ENCODE measurements around the gene ANO9.

Gene ANO9

DNA sequence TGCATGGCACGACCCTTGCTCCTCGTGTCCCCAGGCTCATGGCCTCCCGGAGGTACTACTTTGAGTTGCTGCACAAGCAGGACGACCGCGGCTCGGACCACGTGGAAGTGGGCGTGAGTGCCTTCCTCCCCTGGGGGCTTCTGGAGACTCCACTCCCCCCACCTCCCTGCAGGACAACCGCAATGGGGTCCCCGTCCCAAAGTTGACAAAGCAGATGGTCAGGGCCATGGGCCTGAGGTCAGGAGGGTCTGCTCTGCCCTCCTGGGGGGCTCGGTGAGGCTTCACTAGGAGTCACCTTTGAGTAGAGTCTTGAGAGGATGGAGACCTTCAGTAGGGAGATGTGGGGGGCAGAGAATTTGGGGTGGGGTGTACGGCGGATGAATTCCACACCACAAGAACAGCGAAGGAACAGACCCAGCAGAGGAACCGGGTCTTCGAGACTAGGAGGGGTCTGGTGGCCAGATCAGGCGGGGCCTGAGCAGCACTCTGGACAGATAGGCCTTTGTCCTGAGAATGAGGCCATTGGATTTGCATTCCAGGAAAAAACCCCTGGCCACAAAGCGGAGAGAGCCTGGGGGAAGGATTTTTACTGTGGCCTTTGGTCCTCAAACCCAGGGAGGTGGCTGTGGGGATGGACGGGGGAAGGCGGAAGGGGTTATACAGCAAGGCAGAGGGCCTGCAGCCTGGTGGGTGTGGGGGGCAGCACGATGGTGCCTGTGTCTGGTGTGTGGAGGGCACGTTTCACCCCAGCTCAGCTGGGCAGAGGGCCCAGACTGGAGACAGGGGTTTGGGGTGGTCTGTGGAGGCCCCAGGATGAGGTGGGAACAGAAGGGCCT lies 67.9 kb downstream of the ANO9 start:
- TF ChIP-seq ZFX (IDR thresholded peaks at IDR 0.05) = no peak
- TF ChIP-seq, protein P1, sequence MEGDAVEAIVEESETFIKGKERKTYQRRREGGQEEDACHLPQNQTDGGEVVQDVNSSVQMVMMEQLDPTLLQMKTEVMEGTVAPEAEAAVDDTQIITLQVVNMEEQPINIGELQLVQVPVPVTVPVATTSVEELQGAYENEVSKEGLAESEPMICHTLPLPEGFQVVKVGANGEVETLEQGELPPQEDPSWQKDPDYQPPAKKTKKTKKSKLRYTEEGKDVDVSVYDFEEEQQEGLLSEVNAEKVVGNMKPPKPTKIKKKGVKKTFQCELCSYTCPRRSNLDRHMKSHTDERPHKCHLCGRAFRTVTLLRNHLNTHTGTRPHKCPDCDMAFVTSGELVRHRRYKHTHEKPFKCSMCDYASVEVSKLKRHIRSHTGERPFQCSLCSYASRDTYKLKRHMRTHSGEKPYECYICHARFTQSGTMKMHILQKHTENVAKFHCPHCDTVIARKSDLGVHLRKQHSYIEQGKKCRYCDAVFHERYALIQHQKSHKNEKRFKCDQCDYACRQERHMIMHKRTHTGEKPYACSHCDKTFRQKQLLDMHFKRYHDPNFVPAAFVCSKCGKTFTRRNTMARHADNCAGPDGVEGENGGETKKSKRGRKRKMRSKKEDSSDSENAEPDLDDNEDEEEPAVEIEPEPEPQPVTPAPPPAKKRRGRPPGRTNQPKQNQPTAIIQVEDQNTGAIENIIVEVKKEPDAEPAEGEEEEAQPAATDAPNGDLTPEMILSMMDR (conservative IDR thresholded peaks at IDR 0.05) = no peak
- no peak overlapping the region for H3K27ac ChIP-seq

DNA sequence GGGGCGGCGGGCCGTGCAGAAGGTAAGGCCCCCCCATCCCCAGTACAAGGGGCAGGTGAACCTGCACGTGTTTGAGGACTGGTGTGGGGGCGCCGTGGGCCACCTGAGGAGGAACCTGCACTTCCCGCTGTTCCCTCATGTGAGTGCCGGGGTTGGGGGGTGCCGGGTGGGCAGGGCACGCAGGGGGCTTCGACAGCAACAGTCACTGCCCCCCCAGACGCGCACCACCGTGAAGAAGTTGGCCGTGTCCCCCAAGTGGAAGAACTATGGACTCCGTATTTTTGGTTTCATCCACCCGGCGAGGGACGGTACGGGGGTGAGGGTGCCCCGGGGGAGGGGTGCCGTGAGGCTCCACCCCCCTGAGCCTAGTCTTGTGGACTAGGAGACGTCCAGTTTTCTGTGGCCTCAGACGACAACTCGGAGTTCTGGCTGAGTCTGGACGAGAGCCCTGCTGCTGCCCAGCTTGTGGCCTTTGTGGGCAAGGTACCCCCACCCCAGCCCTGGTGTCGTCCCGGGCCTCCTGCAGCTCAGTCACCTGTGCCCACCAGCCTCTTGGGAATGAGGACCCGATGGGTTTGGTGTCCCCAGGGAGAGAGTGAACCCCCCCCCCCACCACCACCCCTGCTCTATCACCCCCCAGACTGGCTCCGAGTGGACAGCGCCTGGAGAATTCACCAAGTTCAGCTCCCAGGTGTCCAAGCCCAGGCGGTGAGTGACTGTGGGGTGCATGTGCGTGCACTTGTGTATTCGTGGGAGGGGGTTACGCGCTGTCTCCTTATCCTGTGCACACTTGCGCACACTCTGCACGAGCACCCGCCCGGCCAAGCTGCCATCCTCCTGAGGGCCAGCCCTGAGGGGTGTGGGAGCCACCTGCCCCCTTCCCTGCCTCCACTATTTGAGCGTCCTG lies 68.7 kb downstream of the ANO9 start:
- no peak overlapping the region for H3K27ac ChIP-seq
- TF ChIP-seq, protein P1 (conservative IDR thresholded peaks at IDR 0.05) = no peak
- no peak for TF ChIP-seq ZFX (IDR thresholded peaks at IDR 0.05)

DNA sequence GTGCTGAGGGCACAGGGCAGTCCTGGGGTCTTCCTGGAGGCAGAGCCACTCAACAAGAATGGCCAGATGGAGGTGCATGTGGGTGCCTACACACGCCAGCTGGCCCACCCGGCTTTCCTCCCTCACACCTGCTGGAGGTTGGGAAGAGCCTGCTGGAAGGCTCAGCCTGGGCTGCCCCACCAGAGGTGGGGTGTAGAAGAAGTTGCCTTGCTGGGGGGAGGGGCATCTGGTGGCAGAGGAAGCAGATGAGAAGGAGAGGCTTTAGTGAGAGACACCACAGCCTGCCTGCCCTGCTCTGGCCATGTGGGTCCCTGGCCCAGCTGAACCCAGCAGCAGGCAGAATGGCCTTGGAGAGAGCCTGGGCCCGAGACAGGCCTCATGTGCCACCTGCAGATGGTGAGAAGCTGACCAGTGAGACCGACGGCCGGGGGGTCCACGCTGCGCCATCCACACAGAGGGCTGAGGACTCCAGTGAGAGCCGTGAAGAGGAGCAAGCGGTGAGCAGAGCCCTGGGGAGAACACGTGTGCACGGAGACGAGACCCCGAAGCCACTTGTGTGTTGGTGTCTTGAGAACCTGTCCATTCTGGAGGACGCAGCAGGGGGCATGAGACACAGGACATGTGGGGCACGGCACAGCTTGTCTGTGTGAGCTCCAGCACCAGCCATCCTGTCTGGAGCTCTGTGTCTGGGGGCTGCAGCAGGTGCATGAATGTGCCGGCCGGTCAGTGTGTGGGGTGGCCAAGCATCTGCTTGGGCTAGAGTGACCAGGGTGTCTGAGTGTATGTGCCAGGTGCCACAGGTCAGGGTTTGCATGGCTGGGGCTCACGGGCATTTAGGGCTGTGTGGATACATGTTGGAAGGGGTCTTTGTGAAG lies 69.9 kb downstream of the ANO9 start:
- TF ChIP-seq, protein P1 (conservative IDR thresholded peaks at IDR 0.05) = no peak
- TF ChIP-seq ZFX (IDR thresholded peaks at IDR 0.05) = no peak
- H3K27ac ChIP-seq = no peak overlapping the region

DNA sequence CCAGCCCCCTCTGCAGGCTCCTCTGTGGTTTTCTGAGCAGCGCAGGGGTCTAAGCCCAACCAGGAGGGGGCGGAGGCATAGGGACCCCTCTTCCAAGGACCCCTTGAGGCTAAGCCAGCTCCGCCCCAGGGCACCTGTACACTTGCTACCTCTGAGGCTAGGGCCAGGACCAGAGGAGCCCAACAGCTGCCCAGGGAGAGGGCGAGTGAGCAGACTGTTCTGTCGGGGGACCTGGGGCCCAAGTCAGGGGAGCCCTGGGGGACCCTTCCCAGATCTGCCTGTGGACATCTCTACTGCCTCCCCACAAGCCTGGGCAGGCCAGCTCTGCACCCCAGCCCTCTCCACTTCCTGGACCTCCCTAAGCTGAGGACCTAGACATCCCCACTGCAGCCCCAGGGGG lies 70.8 kb downstream of the ANO9 start:
- no peak overlapping the region for H3K27ac ChIP-seq
- no peak for TF ChIP-seq ZFX (IDR thresholded peaks at IDR 0.05)
- TF ChIP-seq, protein P1 (conservative IDR thresholded peaks at IDR 0.05) = no peak

DNA sequence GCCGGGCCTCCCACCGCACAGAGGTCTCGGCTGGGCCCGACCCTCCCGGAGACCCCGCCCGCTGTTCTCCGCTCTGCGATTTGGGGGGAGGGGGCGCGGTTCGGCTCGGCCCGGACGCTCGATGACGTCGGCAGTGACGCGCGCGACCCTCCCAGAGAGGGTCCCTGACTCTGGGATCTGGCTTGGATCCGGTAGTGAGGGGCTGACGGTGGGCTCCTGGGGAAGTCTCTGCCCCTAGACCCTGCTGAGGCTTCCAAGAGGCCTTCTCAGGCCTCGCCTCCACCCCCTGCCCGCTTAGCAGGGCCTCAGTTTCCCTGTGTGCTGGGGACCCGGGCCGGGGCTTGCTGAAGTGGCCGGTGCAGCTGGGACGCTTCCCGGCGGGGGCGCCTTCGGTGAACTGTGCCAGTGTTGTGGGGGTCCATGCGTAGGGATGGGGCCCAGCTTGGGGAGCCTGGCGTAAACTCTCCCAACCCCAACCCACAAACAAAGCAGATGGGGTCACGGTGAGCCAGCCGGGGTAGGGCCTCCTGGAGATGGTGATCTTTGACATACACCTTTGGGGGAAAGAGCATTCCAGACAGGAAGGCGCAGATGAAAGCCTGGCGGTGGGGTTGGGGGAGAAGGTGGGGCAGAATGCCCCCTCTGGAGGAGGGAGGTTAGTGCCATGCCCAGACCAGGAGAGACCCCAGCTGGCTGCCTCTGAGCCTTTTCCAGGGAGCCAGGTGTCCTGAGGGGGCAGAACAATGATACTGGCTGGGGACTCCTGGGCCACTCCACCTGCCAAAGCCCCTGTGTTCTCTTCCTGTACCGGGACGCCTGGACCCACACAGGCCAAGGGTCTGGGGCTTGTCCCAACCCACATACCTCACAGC lies 71.5 kb downstream of the ANO9 start:
- TF ChIP-seq, protein P1 (conservative IDR thresholded peaks at IDR 0.05) = no peak
- no peak for TF ChIP-seq ZFX (IDR thresholded peaks at IDR 0.05)
- peak overlapping the region; percentile 43 for H3K27ac ChIP-seq

DNA sequence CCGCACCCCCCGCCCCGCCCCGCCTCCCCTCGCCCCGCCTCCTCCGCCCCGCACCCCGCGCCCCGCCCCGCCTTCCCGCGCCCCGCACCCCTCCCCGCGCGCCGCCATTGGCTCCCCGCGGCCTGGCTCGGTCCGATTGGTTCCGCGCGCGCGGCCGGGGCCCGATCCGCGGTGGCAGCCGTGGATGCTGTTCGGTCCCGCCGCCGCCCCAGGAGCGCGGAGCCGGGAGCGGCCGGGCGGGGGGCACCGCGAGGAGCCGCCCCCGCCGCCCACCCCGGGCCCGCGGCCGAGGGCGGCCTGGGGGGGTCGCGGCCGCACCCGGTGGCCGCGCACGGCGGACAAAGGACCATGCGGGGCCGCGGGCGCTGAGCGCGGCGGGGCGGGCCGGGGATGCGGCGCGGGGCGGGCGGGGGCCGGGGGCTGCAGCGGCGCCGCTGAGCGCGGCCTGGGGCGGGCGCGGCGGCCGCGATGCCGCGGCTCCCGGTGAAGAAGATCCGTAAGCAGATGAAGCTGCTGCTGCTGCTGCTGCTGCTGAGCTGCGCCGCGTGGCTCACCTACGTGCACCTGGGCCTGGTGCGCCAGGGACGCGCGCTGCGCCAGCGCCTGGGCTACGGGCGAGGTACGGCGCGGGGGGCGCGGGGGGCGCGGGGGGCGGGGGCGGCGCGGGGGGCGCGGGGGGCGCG lies 72.3 kb downstream of the ANO9 start, which contains the start of gene B4GALNT4:
B4GALNT4 (plus strand) TSS at position 164 of the 683 bp plus-strand sequence; CDS start at position 469, 305 bp downstream.
- no peak for TF ChIP-seq ZFX (IDR thresholded peaks at IDR 0.05)
- TF ChIP-seq, protein P1 (conservative IDR thresholded peaks at IDR 0.05) = no peak
- peak within 1 kb of the TSS; percentile 43 for H3K27ac ChIP-seq
